ENCODE results near the gene DHDH.

DNA sequence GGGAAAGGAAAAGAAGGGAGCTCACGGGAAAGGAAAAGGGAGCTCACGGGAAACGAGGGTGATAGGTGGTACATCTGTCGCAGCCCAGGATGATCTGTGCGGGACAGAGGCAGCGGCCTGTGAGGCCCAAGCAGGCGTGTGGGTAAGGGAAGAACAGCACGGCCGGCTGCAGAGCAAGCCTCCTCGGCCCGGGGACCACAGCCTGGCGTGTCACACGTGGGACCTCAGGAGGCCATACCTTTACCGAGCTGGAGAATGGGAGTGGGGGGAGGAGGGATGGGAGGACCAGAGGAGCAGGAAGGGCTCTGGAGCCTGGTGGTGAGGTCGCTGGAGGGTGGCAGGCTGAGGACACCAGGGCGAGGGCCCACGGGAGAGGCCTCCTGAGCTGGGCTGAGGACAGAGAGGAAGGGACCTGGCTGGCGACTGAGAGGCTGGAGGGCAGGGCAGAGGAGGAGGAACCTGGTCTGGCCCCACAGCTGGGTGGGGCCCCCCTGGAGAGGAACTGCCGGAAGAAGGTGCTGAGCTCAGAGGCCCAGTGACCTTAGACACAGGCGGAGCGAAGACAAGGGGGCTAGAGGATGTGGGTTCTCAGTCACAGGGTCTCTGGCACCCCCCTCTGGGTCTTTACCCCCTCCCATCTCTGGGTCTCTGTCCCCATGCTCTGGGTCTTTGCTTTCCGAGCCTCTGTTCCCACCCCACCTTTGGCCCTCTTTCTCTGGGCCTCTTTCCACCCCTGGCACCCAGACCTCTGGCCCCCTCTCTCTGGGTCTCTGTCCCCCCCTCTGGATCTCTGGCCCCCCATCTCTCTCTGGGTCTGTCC is 28.7 kb downstream of the DHDH start:
- TF ChIP-seq, protein P1, sequence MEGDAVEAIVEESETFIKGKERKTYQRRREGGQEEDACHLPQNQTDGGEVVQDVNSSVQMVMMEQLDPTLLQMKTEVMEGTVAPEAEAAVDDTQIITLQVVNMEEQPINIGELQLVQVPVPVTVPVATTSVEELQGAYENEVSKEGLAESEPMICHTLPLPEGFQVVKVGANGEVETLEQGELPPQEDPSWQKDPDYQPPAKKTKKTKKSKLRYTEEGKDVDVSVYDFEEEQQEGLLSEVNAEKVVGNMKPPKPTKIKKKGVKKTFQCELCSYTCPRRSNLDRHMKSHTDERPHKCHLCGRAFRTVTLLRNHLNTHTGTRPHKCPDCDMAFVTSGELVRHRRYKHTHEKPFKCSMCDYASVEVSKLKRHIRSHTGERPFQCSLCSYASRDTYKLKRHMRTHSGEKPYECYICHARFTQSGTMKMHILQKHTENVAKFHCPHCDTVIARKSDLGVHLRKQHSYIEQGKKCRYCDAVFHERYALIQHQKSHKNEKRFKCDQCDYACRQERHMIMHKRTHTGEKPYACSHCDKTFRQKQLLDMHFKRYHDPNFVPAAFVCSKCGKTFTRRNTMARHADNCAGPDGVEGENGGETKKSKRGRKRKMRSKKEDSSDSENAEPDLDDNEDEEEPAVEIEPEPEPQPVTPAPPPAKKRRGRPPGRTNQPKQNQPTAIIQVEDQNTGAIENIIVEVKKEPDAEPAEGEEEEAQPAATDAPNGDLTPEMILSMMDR (conservative IDR thresholded peaks at IDR 0.05; ENCODE audit: low read length): no peak
- TF ChIP-seq EZH2phosphoT487 (IDR thresholded peaks at IDR 0.05; ENCODE audit: borderline replicate concordance, low read depth, low read length): no peak
